ENCODE measurements around the gene ARID1B. TPM values are rescaled to one million over a fixed set of nuclear protein-coding genes. Genes with fewer than 3 reads are reported as not detected.
A peak's percentile ranks its signal among the peaks of the same experiment; 100 is the strongest.

Gene ARID1B
- total and polyA plus RNA-seq, 2 donors (not counting 1 experiment from before 2014, with no cell fraction given) = 47.2 to 280 TPM

GRCh38 chr6:157200611-157201010, 423.4 kb downstream of the ARID1B start:
- Mint-ChIP-seq H3K4me3 (no peak overlapping the region), H3K9me3 (ENCODE audit: insufficient read depth) (no peaks in the 10 kb centered on the region), H3K27me3 (no peaks in the 10 kb centered on the region), H3K4me1 (peaks cover 5% of the 10 kb centered on the region), H3K27ac (no peak overlapping the region)
- no peak overlapping the region for H3K9ac ChIP-seq (ENCODE audit: low read length)
- no peak overlapping the region for H3K4me3 ChIP-seq (ENCODE audit: control extremely low read depth in 1 of 5, extremely low read depth in 1 of 5, insufficient read depth in 1 of 5, low read depth in 2 of 5, low read length in 4 of 5)
- H3K36me3 ChIP-seq (replicated peaks in 1 of 2; ENCODE audit: control extremely low read depth in 1 of 2, control insufficient read depth in 1 of 2, extremely low read depth in 1 of 2, insufficient read depth in 2 of 2, low read length in 1 of 2) = peaks cover 5 to 92% of the 10 kb centered on the region in 2 experiments
- peaks cover 5% of the 10 kb centered on the region for H4K20me1 ChIP-seq (ENCODE audit: control insufficient read depth, insufficient read depth, low read length, poor library complexity, severe bottlenecking)
- CTCF ChIA-PET = no interaction called here
- no peaks in the 10 kb centered on the region for H3K27me3 ChIP-seq (replicated peaks in 1 of 4; ENCODE audit: control extremely low read depth in 1 of 4, control insufficient read depth in 3 of 4, insufficient read depth in 4 of 4, low read length in 3 of 4)
- no peaks in the 10 kb centered on the region for H3K4me1 ChIP-seq (ENCODE audit: control insufficient read depth in 2 of 2, insufficient read depth in 2 of 2, low read length in 2 of 2)
- H2AFZ ChIP-seq (ENCODE audit: insufficient read depth, low read depth, low read length, poor library complexity, severe bottlenecking) = no peak overlapping the region
- H3K27ac ChIP-seq (ENCODE audit: low read length in 2 of 2) = no peak overlapping the region
- no peaks in the 10 kb centered on the region for H3K79me2 ChIP-seq (ENCODE audit: control insufficient read depth, insufficient read depth, low read length)
- TF ChIP-seq, protein P1, sequence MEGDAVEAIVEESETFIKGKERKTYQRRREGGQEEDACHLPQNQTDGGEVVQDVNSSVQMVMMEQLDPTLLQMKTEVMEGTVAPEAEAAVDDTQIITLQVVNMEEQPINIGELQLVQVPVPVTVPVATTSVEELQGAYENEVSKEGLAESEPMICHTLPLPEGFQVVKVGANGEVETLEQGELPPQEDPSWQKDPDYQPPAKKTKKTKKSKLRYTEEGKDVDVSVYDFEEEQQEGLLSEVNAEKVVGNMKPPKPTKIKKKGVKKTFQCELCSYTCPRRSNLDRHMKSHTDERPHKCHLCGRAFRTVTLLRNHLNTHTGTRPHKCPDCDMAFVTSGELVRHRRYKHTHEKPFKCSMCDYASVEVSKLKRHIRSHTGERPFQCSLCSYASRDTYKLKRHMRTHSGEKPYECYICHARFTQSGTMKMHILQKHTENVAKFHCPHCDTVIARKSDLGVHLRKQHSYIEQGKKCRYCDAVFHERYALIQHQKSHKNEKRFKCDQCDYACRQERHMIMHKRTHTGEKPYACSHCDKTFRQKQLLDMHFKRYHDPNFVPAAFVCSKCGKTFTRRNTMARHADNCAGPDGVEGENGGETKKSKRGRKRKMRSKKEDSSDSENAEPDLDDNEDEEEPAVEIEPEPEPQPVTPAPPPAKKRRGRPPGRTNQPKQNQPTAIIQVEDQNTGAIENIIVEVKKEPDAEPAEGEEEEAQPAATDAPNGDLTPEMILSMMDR (IDR thresholded peaks at IDR 0.05) = no peak
- TF ChIP-seq EZH2 (IDR thresholded peaks at IDR 0.05; ENCODE audit: borderline replicate concordance, insufficient read depth, low read depth, low read length, poor library complexity, severe bottlenecking) = no peak
- 99% methylated on average over 17 of the region's 17 CpGs for WGBS (ENCODE audit: insufficient coverage)
- no peak overlapping the region for H3K4me2 ChIP-seq (replicated peaks; ENCODE audit: low read depth, low read length, poor library complexity, severe bottlenecking)
- DNase-seq (no peak), ATAC-seq (ENCODE audit: low read depth) (no peak)
- H3K9me3 ChIP-seq (ENCODE audit: control extremely low read depth in 1 of 3, control insufficient read depth in 2 of 3, insufficient read depth in 1 of 3, low read length in 2 of 3) = no peaks in the 10 kb centered on the region
- intact Hi-C loops (cut with micrococcal nuclease) = no loop called here
- POLR2A ChIA-PET = interaction anchor here (0.7 kb wide), 1 partner anchor 37 kb away, joined by 4 read pairs; no protein-coding TSS in a partner anchor

GRCh38 chr6:157201083-157201482, 423.9 kb downstream of the ARID1B start:
- peak overlapping the region; percentile 41 for H3K27ac Mint-ChIP-seq

More at GRCh38 chr6:157201083-157201482, 423.9 kb downstream of the ARID1B start:
- no peak for ATAC-seq (ENCODE audit: low read depth)
- H3K4me3 Mint-ChIP-seq = no peak overlapping the region
- no peaks in the 10 kb centered on the region for H3K9me3 Mint-ChIP-seq (ENCODE audit: insufficient read depth)
- H3K4me2 ChIP-seq (replicated peaks; ENCODE audit: low read depth, low read length, poor library complexity, severe bottlenecking) = no peak overlapping the region
- no peak overlapping the region for H2AFZ ChIP-seq (ENCODE audit: insufficient read depth, low read depth, low read length, poor library complexity, severe bottlenecking)
- no peak overlapping the region for H3K27ac ChIP-seq (ENCODE audit: low read length in 2 of 2)
- H3K4me3 ChIP-seq (ENCODE audit: control extremely low read depth in 1 of 5, extremely low read depth in 1 of 5, insufficient read depth in 1 of 5, low read depth in 2 of 5, low read length in 4 of 5) = no peak overlapping the region
- no peak overlapping the region for H3K9ac ChIP-seq (ENCODE audit: low read length)
- H3K27me3 Mint-ChIP-seq = no peaks in the 10 kb centered on the region
- POLR2A ChIA-PET = no interaction called here
- 97% methylated on average over 16 of the region's 17 CpGs for WGBS (ENCODE audit: insufficient coverage)
- peaks cover 5% of the 10 kb centered on the region for H3K4me1 Mint-ChIP-seq
- H3K9me3 ChIP-seq (ENCODE audit: control extremely low read depth in 1 of 3, control insufficient read depth in 2 of 3, insufficient read depth in 1 of 3, low read length in 2 of 3) = no peaks in the 10 kb centered on the region
- peaks cover 5 to 93% of the 10 kb centered on the region in 2 experiments for H3K36me3 ChIP-seq (replicated peaks in 1 of 2; ENCODE audit: control extremely low read depth in 1 of 2, control insufficient read depth in 1 of 2, extremely low read depth in 1 of 2, insufficient read depth in 2 of 2, low read length in 1 of 2)
- intact Hi-C loops (cut with micrococcal nuclease) = no loop called here
- no peaks in the 10 kb centered on the region for H3K79me2 ChIP-seq (ENCODE audit: control insufficient read depth, insufficient read depth, low read length)
- no peak for TF ChIP-seq EZH2 (IDR thresholded peaks at IDR 0.05; ENCODE audit: borderline replicate concordance, insufficient read depth, low read depth, low read length, poor library complexity, severe bottlenecking)
- TF ChIP-seq, protein P1 (IDR thresholded peaks at IDR 0.05) = no peak
- no peaks in the 10 kb centered on the region for H3K4me1 ChIP-seq (ENCODE audit: control insufficient read depth in 2 of 2, insufficient read depth in 2 of 2, low read length in 2 of 2)
- CTCF ChIA-PET = no interaction called here
- peaks cover 5% of the 10 kb centered on the region for H4K20me1 ChIP-seq (ENCODE audit: control insufficient read depth, insufficient read depth, low read length, poor library complexity, severe bottlenecking)
- H3K27me3 ChIP-seq (replicated peaks in 1 of 4; ENCODE audit: control extremely low read depth in 1 of 4, control insufficient read depth in 3 of 4, insufficient read depth in 4 of 4, low read length in 3 of 4) = no peaks in the 10 kb centered on the region
- DNase-seq = no peak
